Activated naive CD8-positive, alpha-beta T cell treated with anti-CD3 and anti-CD28 coated beads, Interleukin-2, amount 10 ng/mL, durations not matched to agents 7 days and 5 days (primary cell): Measurements from ENCODE around the gene GGPS1. TPM values are rescaled to one million over a fixed set of nuclear protein-coding genes. Genes with fewer than 3 reads are reported as not detected.
"Not testable (repeated sequence)": the region's sequence is repeated elsewhere in the genome, so short reads cannot be mapped to it uniquely, and the experiment has no call there.

Experiments used
- ATAC-seq: fragments of 150-1000 bp; cut with Tn5 transposase; one replicate; pipeline ENCODE4 v1.10.0; 2021; ENCODE audit warnings: low read depth, moderate library complexity
- POLR2A ChIA-PET: fragments of 350-600 bp; sonication (Branson Sonifier 250); formaldehyde crosslinking; loops from one replicate; lab custom pipeline; 2021; ENCODE audit warnings: antibody characterized with exemption; lab: Charles Lee
- DNase-seq: peaks from one replicate; pipeline ENCODE4 v3.0.0; 2021
- H3K27ac Mint-ChIP-seq: one replicate; pipeline ENCODE4 v1.8.0; 2022; ENCODE audit warnings: mild to moderate bottlenecking, mixed read lengths
- H3K27me3 Mint-ChIP-seq: one replicate; pipeline ENCODE4 v1.8.0; 2022; ENCODE audit warnings: mild to moderate bottlenecking, moderate library complexity, mixed read lengths
- H3K36me3 Mint-ChIP-seq: one replicate; pipeline ENCODE4 v1.8.0; 2021; ENCODE audit warnings: mild to moderate bottlenecking, mixed read lengths
- H3K4me1 Mint-ChIP-seq: one replicate; pipeline ENCODE4 v1.8.0; 2021; ENCODE audit warnings: mixed read lengths
- H3K4me3 Mint-ChIP-seq: one replicate; pipeline ENCODE4 v1.8.0; 2022; ENCODE audit warnings: mild to moderate bottlenecking, moderate library complexity, mixed read lengths
- H3K9me3 Mint-ChIP-seq: one replicate; pipeline ENCODE4 v1.8.0; 2021; ENCODE audit warnings: mixed read lengths
- total RNA-seq, 2 experiments: library from RNA; stranded (reverse); gene quantifications; one replicate each; pipeline ENCODE4 v1.2.3, GENCODE V29; 2021

The GGPS1 gene
- total RNA-seq, 2 experiments from 2014 or later = 31.9 to 34.9 TPM

DNA sequence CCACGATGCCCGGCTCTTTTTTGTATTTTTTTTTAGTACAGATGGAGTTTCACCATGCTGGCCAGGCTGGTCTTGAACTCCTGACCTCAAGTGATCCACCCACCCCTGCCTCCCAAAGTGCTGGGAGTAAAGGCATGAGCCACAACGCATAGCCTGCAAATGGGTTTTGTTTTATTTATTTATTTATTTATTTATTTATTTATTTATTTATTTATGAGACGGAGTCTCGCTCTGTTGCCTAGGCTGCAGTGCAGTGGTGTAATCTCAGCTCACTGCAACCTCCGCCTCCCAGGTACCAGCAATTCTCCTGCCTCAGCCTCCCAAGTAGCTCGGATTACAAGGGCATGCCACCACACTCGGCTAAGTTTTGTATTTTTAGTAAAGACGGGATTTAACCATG is 35.8 kb downstream of the GGPS1 start:
- ATAC-seq, H3K9me3 Mint-ChIP-seq, H3K27me3 Mint-ChIP-seq, H3K4me3 Mint-ChIP-seq, POLR2A ChIA-PET, H3K27ac Mint-ChIP-seq, DNase-seq, H3K36me3 Mint-ChIP-seq: not testable (repeated sequence)
- peaks cover 17% of the 10 kb centered on the region for H3K4me1 Mint-ChIP-seq

- ATAC-seq = no peak
- peaks cover 3% of the 10 kb centered on the region for H3K36me3 Mint-ChIP-seq
- DNase-seq = no peak
- no peaks in the 10 kb centered on the region for H3K27me3 Mint-ChIP-seq
- no peaks in the 10 kb centered on the region for H3K9me3 Mint-ChIP-seq
- peaks cover 20% of the 10 kb centered on the region for H3K4me1 Mint-ChIP-seq
- peak overlapping the region; percentile 56 for H3K27ac Mint-ChIP-seq
- peak overlapping the region; percentile 99 for H3K4me3 Mint-ChIP-seq
- POLR2A ChIA-PET = no interaction called here
Measured at GRCh38 chr1:235366286-235366685, 37.9 kb downstream of the GGPS1 start.

GRCh38 chr1:235367000-235367908 is 38.9 kb downstream of the GGPS1 start, which contains the start of gene TBCE:
TBCE (plus strand) TSS chr1:235367427; CDS start chr1:235380050, 12,623 bp downstream.
- ATAC-seq = peak; percentile 100
- peak; percentile 87 for DNase-seq
- Mint-ChIP-seq H3K36me3 (peaks cover 3% of the 10 kb centered on the region), H3K4me3 (peak within 1 kb of the TSS; percentile 99), H3K27me3 (no peaks in the 10 kb centered on the region), H3K9me3 (no peaks in the 10 kb centered on the region), H3K4me1 (peaks cover 20% of the 10 kb centered on the region), H3K27ac (peak within 1 kb of the TSS; percentile 92)
- POLR2A ChIA-PET = interaction anchor here (0.5 to 1.0 kb wide), 3 partner anchors 27 to 232 kb away, joined by 3 to 7 read pairs (median 3); partner anchors contain the start of genes ARID4B and GGPS1

- peak overlapping the region; percentile 92 for H3K27ac Mint-ChIP-seq
- no peaks in the 10 kb centered on the region for H3K27me3 Mint-ChIP-seq
- POLR2A ChIA-PET = interaction anchor here (1.0 kb wide), 1 partner anchor 40 kb away, joined by 3 read pairs; the partner anchor contains the start of genes ARID4B and GGPS1
- H3K4me3 Mint-ChIP-seq = peak overlapping the region; percentile 99
- DNase-seq (no peak), ATAC-seq (no peak)
- peaks cover 20% of the 10 kb centered on the region for H3K4me1 Mint-ChIP-seq
- no peaks in the 10 kb centered on the region for H3K9me3 Mint-ChIP-seq
- peaks cover 3% of the 10 kb centered on the region for H3K36me3 Mint-ChIP-seq
Measured at GRCh38 chr1:235368428-235368827, 40.1 kb downstream of the GGPS1 start.

- Mint-ChIP-seq H3K9me3 (no peaks in the 10 kb centered on the region), H3K27me3 (no peaks in the 10 kb centered on the region), H3K4me3 (peak overlapping the region; percentile 29), H3K4me1 (peaks cover 20% of the 10 kb centered on the region), H3K27ac (no peak overlapping the region), H3K36me3 (peaks cover 5% of the 10 kb centered on the region)
- no peak for DNase-seq
- POLR2A ChIA-PET = no interaction called here
- ATAC-seq = no peak
Measured at GRCh38 chr1:235369802-235370201, 41.4 kb downstream of the GGPS1 start.

GRCh38 chr1:235375919-235376605 is 47.7 kb downstream of the GGPS1 start:
- H3K36me3 Mint-ChIP-seq = peaks cover 11% of the 10 kb centered on the region
- no peak for DNase-seq
- H3K9me3 Mint-ChIP-seq = no peaks in the 10 kb centered on the region
- no peaks in the 10 kb centered on the region for H3K4me1 Mint-ChIP-seq
- no peak overlapping the region for H3K4me3 Mint-ChIP-seq
- H3K27ac Mint-ChIP-seq = no peak overlapping the region
- ATAC-seq = no peak
- POLR2A ChIA-PET = no interaction called here
- H3K27me3 Mint-ChIP-seq = no peaks in the 10 kb centered on the region

DNA sequence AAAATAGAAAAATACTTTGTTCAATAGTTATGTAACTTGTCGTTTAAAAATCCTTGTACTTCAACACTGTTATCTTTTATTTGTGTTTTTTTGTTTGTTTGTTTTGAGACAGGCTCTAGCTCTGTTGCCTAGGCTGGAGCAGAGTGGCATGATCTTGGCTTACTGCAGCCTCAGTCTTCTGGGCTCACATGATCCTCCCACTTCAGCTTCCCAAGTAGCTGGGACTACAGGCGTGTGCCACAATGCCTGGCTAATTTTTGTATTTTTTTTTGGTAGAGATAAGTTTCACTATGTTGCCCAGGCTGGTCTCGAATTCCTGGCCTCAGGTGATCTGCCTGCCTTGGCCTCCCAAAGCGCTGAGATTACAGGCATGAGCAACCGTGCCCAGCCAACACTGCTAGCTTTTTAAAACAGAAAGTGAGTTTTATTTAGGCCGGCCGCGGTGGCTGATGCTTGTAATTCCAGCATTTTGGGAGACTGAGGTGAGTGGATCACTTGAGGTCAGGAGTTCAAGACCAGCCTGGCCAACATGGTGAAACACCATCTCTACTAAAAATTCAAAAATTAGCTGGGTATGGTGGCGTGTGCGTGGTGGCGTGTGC is 49.9 kb downstream of the GGPS1 start:
- DNase-seq, H3K4me3 Mint-ChIP-seq, H3K27ac Mint-ChIP-seq, ATAC-seq, POLR2A ChIA-PET, H3K9me3 Mint-ChIP-seq, H3K4me1 Mint-ChIP-seq, H3K27me3 Mint-ChIP-seq: not testable (repeated sequence)
- H3K36me3 Mint-ChIP-seq = peaks cover 19% of the 10 kb centered on the region

DNA sequence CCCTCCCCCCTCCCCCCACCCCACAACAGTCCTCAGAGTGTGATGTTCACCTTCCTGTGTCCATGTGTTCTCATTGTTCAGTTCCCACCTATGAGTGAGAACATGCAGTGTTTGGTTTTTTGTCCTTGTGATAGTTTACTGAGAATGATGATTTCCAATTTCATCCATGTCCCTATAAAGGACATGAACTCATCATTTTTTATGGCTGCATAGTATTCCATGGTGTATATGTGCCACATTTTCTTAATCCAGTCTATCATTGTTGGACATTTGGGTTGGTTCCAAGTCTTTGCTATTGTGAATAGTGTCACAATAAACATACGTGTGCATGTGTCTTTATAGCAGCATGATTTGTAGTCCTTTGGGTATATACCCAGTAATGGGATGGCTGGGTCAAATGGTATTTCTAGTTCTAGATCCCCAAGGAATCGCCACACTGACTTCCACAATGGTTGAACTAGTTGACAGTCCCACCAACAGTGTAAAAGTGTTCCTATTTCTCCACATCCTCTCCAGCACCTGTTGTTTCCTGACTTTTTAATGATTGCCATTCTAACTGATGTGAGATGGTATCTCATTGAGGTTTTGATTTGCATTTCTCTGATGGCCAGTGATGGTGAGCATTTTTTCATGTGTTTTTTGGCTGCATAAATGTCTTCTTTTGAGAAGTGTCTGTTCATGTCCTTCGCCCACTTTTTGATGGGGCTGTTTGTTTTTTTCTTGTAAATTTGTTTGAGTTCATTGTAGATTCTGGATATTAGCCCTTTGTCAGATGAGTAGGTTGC is 53.8 kb downstream of the GGPS1 start:
- peaks cover 25% of the 10 kb centered on the region for H3K36me3 Mint-ChIP-seq
- H3K27me3 Mint-ChIP-seq, DNase-seq, ATAC-seq, H3K4me1 Mint-ChIP-seq, H3K4me3 Mint-ChIP-seq, H3K9me3 Mint-ChIP-seq, POLR2A ChIA-PET, H3K27ac Mint-ChIP-seq: not testable (repeated sequence)

- peaks cover 31% of the 10 kb centered on the region for H3K36me3 Mint-ChIP-seq
- ATAC-seq, H3K4me3 Mint-ChIP-seq, H3K4me1 Mint-ChIP-seq, POLR2A ChIA-PET, H3K27me3 Mint-ChIP-seq, DNase-seq, H3K27ac Mint-ChIP-seq: not testable (repeated sequence)
- peaks cover 11% of the 10 kb centered on the region for H3K9me3 Mint-ChIP-seq
Measured at GRCh38 chr1:235385633-235386032, 57.3 kb downstream of the GGPS1 start.

DNA sequence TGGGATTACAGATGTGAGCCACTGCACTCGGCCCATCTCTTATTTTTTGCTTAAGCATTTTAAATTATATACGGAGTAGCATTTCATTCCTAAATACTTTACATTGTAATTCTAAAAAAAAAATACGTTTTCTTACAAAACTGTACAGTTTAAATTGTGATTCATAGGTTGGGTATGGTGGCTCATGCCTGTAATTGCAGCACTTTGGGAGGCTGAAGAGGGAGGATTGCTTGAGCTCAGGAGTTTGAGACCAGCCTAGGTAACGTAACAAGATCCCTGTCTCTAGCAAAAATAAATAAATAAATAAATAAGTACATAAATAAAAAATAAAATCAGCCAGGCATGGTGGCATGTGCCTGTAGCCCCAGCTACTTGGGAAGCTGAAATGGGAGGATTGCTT is 63.5 kb downstream of the GGPS1 start:
- H3K9me3 Mint-ChIP-seq = peaks cover 6% of the 10 kb centered on the region
- H3K36me3 Mint-ChIP-seq = peaks cover 11% of the 10 kb centered on the region
- no peaks in the 10 kb centered on the region for H3K4me1 Mint-ChIP-seq
- DNase-seq (no peak), ATAC-seq (no peak)
- H3K4me3 Mint-ChIP-seq = no peak overlapping the region
- H3K27ac Mint-ChIP-seq = no peak overlapping the region
- POLR2A ChIA-PET = interaction anchor here (0.6 kb wide), 1 partner anchor 15 kb away, joined by 3 read pairs; no protein-coding TSS in a partner anchor
- H3K27me3 Mint-ChIP-seq = no peaks in the 10 kb centered on the region
